DMS114 treated with DMSO at 0.1 percent for 48 hours (cell line): ENCODE results near the gene CLDN17.

Experiments
- DNase-seq: peaks from one replicate; lab custom pipeline; 2025; ENCODE audit not compliant: unreplicated experiment; lab: John Stamatoyannopoulos, UW

CLDN17 gene

GRCh38 chr21:30166705-30167104 is at the start of gene CLDN17:
Gene CLDN17 (minus strand): TSS chr21:30166805. CDS start chr21:30166617, 188 bp downstream.
- DNase-seq, result no peak

- no peak for DNase-seq
These were observed 49.6 kb upstream of the CLDN17 start, which contains the start of gene CLDN8 for GRCh38 chr21:30216041-30216723. Gene CLDN8 (minus strand): TSS chr21:30216097. CDS start chr21:30215925, 172 bp downstream.

- DNase-seq, result no peak
These were observed 44.5 kb upstream of the CLDN17 start for GRCh38 chr21:30211071-30211470.

GRCh38 chr21:30209601-30210000 is 43.0 kb upstream of the CLDN17 start:
- DNase-seq, result no peak

GRCh38 chr21:30207252-30207579 is 40.6 kb upstream of the CLDN17 start:
- DNase-seq, result no peak

GRCh38 chr21:30206551-30207251 is 40.1 kb upstream of the CLDN17 start:
- DNase-seq, result no peak

GRCh38 chr21:30200000-30200399 is 33.4 kb upstream of the CLDN17 start:
- no peak for DNase-seq

GRCh38 chr21:30194701-30195299 is 28.2 kb upstream of the CLDN17 start:
- DNase-seq, result peak; percentile 15

GRCh38 chr21:30193201-30193600 is 26.6 kb upstream of the CLDN17 start:
- DNase-seq, result no peak

- no peak for DNase-seq
These were observed 23.9 kb upstream of the CLDN17 start for GRCh38 chr21:30190554-30190953.

GRCh38 chr21:30189773-30190172 is 23.2 kb upstream of the CLDN17 start:
- DNase-seq, result no peak

- DNase-seq, result no peak
These were observed 19.6 kb upstream of the CLDN17 start for GRCh38 chr21:30186242-30186641.

- DNase-seq, result no peak
These were observed 1.5 kb upstream of the CLDN17 start for GRCh38 chr21:30168086-30168485.

- no peak for DNase-seq
These were observed 434 bp downstream of the CLDN17 start for GRCh38 chr21:30166171-30166570.

- DNase-seq, result no peak
These were observed 1.8 kb downstream of the CLDN17 start for GRCh38 chr21:30164796-30165195.

- DNase-seq, result no peak
These were observed 12.8 kb downstream of the CLDN17 start for GRCh38 chr21:30153697-30154340.

- no peak for DNase-seq
These were observed 13.8 kb downstream of the CLDN17 start for GRCh38 chr21:30152792-30153191.

- DNase-seq, result no peak
These were observed 17.7 kb downstream of the CLDN17 start for GRCh38 chr21:30148906-30149305.

- DNase-seq, result no peak
These were observed 19.9 kb downstream of the CLDN17 start for GRCh38 chr21:30146558-30147282.

- DNase-seq, result no peak
These were observed 28.1 kb downstream of the CLDN17 start for GRCh38 chr21:30138483-30138882.

GRCh38 chr21:30129246-30129645 is 37.4 kb downstream of the CLDN17 start:
- DNase-seq, result no peak
